NCI-H526 (cell line): Measurements from ENCODE around the gene PDCD5.
"Not testable (repeated sequence)": the region's sequence is repeated elsewhere in the genome, so short reads cannot be mapped to it uniquely, and the experiment has no call there.

ENCODE experiments used
- DNase-seq, 2 experiments: peaks; one replicate each; lab custom pipeline; 2025; lab: John Stamatoyannopoulos, UW

Gene PDCD5

DNA sequence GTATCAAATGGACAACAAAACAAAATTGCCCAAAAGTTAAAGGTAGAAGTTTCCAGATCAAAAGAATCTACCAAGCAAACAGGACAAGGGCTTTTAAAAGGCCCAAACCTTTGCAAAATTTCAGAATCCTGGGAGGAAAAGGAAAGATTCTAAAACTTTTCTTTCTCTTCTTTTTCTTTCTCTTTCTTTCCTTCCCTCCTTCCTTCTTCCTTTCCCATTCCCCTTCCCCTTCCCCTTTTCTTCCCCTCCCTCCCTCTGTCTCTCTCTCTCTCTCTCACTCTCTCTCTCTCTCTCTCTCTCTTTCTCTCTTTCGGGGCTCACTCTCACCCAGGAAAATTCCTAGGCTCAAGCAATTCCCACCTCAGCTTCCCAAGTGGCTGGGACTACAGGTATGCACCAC is 4.2 kb upstream of the PDCD5 start:
- DNase-seq: no peak

DNA sequence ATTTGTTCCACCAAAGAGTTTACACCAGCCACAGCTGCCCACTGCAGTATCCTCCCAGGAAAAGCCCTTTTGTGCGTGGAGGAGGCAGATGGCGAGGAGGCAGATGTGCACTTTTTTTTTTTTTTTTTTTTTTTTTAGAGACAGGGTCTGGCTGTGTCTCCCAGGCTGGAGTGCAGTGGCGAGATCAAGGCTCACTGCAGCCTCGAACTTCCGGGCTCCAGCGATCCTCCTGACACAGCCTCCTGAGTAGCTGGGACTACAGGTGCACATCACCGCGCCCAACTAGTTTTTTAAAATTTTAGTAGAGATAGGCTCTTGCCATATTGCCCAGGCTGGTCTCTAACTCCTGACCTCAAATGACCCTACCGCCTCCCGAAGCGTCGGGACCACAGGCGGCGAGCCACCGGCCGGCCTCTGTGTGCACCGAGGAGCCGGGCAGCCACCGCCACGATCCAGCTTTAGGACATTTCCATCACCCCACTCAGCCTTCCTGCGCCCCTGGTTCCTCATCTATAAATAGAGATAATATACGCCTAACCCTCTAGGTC is 563 bp upstream of the PDCD5 start:
- no peak for DNase-seq

DNA sequence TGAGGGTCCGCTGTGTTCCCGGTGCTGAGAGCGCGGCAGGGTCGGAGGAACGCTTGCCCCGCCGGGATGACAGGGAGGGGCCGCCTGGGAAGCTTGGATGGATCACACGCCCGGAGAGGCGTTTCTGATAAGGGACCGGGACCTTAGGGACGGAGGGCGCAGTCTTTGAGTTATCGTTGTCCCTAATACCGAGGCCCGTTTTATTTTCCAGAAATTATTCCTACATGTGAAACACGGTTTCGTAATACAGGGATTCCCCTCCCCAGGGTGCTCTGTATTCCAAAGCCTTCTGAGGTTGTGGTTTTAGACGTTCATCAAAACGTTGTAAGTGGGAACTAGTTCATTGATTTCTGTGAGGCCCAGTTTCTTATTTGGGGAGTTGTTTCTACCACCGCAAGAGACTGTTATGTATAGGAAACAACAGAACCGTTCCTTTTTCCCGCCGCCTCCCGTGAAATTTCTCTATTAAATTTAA is 752 bp downstream of the PDCD5 start:
- peak in 1 of 2 experiments; percentile 64 for DNase-seq

DNA sequence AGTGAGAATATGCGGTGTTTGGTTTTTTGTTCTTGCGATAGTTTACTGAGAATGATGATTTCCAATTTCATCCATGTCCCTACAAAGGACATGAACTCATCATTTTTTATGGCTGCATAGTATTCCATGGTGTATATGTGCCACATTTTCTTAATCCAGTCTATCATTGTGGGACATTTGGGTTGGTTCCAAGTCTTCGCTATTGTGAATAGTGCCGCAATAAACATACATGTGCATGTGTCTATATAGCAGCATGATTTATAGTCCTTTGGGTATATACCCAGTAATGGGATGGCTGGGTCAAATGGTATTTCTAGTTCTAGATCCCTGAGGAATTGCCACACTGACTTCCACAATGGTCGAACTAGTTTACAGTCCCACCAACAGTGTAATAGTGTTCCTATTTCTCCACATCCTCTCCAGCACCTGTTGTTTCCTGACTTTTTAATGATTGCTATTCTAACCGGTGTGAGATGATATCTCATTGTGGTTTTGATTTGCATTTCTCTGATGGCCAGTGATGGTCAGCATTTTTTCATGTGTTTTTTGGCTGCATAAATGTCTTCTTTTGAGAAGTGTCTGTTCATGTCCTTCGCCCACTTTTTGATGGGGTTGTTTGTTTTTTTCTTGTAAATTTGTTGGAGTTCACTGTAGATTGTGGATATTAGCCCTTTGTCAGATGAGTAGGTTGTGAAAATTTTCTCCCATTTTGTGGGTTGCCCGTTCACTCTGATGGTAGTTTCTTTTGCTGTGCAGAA is 6.9 kb downstream of the PDCD5 start:
- not testable (repeated sequence) for DNase-seq

DNA sequence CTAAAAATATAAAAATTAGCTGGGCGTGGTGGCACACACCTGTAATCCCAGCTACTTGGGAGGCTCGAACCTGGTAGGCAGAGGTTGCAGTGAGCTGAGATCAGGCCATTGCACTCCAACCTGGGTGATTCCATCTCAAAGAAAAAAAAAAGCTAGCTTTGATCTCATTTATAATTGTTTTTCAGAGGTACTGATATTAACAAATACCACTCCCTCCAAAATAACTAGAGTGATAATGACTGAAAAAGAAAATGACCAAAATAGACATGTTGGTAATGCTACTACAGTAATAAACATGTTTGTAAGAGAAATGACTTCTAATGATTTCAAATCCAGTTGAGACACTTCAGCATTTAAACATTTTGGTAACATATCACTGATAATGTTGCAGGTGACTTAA is 13.0 kb downstream of the PDCD5 start:
- DNase-seq: no peak

DNA sequence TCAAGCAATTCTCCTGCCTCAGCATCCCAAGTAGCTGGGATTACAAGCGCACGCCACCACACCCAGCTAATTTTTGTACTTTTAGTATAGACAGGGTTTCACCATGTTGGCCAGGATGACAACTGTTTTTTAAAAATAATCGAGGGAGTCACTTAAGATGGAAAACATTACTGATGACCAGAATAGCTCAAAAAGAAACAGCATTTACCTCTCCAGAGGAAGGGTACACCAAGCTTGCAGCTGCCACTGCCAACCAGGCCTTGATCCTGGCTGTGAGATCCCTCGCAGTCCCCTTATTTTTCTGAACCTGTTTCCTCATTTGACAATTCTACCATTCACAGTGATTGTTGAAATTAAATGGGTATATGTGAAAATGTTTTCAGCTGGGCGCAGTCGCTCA is 14.5 kb downstream of the PDCD5 start:
- no peak for DNase-seq

DNA sequence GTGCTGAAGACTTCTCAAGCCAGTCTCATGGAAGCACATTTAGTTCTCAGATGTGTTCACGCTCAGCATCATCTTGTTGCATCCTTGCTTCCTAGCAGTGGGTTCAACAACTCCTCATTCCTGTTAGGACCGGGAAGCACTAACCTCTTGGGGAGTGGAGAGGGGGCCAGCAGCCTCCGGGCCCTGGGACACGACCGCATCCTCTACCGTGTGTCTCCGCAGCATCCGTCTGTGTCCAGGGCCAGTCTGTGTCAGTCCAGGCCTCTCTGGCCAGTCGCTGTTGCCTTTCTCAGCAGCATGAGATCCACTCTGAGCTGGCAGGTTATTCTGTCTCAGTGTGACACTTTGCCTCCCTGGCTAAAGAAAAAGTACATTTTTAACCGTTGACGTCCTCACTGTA is 17.0 kb downstream of the PDCD5 start:
- no peak for DNase-seq

DNA sequence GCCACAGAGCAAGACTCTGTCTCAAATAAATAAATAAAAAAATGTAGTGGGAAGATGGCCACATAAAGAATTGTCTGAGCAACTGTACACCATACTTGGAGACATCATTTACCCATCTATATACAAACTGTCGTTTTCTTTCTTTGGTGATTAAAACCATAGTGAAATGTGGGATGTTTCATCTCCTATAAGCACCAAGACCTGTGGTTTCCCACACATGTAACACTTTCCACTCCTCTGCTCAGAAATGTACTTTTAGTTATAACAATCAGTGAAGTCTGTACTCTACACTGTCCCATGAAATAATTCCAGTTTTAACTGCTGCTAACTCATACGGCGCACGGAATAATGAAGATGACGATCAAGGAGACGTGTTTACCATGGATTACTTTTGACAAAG is 18.3 kb downstream of the PDCD5 start:
- DNase-seq: no peak

DNA sequence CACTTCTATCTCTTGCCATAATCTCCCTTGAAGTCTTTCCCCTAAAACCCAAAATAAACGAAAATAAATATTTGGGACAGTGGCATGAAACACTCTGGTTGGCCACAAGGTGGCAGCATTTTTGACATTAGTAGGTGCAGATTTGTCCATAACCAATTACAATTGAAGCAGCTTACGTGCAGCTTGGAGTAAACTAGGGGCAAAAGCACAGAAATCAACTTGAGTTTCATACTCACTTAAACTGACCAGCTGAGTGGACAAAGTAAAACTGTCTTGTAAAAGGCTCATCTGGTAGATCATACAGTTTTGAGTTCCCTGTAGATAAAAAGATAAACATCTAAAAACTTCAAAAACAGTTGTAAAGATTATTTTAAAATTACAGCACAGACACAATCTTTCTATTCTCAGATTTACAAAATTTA is 18.8 kb downstream of the PDCD5 start:
- peak; percentile 57 to 77 for DNase-seq

DNA sequence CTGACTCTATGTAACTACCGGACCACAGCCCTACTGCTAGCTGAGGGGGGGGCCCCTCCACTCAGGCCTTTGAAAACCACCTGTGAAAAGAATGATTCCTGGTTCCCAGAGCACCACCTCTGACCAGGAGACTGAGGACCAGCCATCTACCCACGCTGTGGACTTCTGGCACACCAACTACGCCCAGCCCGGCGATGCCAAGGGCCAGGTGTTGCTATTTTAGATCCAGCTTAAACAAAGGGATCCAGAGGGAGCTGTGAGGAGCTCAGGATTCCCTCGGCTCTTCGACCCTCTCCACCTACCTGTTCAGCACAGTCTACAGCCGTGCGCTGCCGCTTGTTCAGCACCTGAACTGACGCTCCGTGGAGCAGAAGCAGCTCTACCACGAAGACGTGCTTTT is 23.0 kb downstream of the PDCD5 start:
- no peak for DNase-seq

DNA sequence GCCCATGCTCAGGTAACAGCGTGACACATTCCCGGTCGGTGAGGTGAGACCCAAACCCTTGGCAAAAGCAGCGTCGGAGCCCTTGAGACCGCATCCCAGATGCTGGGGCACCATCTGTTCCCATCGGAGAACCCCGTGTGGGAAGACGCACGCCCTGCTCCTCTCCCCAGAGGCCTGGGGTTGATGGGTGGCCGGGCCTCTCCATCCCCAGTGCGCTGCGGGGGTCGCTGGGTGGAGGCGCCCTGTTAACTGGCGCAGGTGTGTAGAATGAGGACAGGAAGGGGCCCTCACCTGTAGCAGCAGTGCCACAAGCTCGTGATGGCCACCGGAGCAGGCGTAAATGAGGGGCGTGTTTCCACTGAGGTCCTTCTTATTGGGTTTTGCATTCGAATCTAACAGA is 24.6 kb downstream of the PDCD5 start:
- DNase-seq: no peak

DNA sequence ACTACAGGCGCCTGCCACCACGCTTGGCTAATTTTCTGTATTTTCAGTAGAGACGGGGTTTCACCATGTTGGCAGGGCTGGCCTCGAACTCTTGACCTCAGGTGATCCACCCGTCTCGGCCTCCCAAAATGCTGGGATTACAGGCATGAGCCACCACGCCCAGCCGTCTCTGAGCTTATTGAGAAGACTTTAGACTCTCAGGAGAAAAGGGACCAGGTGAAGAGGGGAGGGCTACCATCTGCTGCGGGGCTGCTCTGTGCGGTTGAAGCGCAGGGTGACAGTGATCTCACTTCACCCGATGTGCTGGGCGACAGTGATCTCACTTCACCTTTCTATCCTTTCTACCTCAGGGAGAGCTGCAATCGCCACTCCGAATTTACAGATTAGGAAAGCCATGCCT is 25.3 kb downstream of the PDCD5 start:
- DNase-seq: no peak

DNA sequence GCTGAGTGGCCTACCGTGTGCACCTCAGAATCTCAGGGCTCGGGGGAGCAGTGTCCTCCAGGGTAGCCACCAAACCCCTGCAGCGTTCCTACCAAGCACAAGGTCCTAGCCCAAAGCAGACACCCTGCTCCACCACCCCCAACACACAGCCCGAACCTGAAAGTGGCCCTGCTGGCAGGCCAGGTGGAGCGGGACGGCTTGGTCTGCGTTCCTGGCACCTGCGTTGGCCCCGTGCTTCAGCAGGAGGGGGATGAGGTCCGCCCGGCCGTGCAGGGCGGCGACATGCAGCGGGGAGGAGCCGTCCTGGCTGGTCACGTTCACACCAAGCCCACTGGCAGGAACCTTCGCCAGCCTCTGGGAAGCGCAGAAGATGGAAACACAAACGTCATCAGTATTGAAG is 26.5 kb downstream of the PDCD5 start:
- DNase-seq: no peak

DNA sequence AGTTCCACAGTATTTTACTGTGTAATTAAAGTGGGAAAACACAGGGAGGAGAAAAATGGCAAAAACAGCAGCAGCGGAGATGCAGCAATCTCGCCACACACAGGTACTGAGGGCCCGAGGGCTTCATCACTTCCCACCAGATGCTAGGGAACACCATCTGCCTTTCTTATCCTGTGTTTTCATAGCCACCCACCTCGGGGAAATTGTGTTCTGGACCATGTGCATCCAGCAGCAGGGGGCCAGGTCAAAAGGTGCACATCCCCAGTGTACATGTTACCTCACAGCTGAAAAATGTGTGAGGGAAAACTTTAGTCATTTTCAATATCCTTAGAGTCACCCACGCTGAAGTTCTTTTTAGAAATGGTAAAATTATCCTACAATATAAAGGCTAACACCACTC is 30.2 kb downstream of the PDCD5 start:
- DNase-seq: no peak

DNA sequence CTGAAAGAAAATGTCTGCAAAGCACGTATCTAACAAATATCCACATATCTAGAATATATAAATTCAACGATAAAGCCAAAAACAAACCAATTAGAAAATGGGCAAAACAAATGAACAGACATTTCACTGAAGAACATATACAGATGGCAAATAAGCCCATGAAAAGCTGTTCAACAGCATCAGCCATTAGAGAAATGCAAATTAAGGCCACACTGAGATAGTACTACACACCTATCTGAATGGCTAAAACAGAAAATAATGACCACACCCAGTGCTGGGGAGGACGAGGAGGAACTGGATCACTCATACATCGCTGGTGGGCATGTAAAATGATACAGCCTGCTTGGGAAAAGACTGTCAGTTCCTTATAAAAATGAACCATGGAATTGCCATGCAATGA is 32.0 kb downstream of the PDCD5 start:
- no peak for DNase-seq

DNA sequence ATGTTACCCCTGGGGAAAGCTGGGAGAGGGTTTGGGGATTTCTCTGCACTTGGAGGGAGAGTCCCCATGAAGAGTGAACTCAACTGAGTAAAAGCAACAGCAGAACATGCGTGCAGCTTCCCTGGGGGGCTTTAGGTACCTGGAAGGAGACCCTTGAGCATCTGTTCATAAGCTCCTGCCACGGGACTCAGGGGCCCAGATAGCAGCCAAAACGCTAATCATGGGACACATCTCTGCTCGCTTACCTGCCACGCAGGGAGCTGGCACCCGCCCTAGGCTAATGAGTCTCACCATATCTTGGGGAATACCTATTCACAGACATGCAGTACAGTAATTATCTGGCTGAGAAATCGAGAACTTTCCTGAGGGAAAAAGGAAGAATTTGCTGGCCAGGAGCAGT is 33.9 kb downstream of the PDCD5 start:
- no peak for DNase-seq

DNA sequence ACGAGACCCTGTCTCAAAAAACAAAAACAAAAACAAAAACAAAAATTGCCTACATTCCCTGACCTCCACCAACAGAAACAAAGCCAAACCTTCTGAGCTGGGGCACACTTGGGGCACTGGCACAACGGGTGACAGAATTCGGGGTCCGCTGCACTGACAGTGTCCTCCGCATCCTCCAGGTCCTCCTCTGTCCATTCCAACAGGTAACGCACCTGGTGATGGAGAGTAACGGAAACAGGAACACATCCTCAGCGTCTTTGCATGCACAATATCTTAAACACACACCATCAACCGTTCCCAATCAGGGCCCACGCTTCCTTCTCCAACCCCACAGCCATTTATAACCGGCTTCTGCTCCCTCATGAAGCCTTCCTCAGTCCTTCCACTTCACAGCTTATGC is 34.6 kb downstream of the PDCD5 start:
- no peak for DNase-seq

DNA sequence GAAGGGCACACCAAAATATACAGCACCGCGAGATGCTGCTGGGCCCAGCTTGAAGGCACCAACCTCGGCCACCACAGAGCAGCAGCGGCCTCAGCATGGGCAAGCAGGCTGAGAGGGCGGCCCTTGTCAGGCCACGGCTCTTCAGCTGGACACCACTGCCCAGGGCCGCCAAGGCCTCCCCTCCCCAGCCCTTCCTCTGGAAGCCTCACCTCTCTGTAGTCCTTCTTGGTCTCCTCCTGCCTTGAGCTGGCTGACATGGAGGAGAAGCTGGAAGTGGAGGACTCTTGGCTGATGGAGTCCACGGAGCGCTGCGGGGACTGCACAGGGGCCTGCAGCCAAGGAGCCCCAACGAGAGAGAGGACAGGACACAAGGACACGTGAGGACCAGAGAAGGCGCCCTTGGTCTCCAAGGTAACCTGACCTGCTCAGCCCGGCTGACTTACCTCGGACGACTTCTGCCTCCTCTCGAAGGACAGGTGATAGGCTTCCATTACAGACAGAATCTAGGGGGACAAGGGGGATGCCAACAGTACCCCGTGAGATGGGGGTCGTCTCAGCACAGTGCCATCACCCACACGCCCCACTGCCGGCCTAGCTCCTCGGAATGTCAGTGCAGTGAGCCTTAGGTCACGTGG is 38.2 kb downstream of the PDCD5 start:
- no peak for DNase-seq

DNA sequence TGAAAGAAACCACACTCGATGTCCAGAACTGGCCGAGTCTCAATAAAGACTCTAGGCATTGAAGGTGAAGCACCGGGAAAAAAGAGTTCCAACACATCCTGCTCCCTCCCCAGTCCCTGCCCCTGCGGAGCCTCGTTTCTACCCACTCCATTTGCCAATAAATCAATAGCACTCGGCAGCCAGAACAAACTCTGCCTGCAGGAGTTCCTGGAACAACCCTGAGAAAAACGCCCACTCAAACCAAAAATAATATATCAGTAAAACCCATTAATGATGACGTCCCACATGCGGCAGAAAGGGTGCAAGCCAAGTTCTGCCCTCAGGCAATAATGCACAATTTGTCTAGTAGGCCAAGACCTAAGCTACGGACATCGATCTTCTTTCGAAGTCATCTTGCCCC is 41.0 kb downstream of the PDCD5 start:
- no peak for DNase-seq

DNA sequence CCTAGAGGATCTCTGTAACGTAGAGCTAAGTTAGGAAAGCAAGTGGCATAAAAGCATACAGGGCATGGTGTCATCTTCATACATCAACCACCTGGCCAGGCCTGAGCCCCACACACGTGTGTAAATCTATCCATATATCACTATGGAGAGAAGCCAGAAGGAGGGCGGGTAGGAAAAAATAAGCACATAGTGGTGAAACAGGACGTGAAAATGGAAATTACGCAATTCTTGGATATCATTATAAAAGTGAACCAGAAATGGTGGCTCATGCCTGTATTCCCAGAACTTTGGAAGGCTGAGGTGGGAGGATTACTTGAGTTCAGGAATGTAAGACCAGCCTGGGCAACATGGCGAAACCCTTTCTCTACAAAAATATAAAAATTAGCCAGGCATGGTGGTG is 43.4 kb downstream of the PDCD5 start:
- no peak for DNase-seq

DNA sequence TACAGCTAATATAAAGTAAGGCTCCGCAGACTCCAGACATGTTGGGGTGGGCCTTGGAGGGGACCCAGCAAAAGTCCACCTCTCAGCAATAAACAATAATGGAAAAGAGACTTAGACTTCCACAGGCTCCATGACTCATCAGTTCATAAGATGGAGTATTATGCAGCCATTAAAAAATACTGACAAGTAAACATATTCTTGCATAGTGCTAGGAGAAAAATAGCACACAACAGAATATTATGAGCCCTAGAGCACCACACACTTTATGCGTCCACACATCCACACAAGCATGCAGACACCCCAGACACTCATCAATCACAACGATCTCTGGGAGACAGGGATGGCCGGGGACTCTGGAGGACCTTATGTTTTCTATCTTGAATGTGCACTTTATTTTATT is 46.0 kb downstream of the PDCD5 start:
- no peak for DNase-seq

DNA sequence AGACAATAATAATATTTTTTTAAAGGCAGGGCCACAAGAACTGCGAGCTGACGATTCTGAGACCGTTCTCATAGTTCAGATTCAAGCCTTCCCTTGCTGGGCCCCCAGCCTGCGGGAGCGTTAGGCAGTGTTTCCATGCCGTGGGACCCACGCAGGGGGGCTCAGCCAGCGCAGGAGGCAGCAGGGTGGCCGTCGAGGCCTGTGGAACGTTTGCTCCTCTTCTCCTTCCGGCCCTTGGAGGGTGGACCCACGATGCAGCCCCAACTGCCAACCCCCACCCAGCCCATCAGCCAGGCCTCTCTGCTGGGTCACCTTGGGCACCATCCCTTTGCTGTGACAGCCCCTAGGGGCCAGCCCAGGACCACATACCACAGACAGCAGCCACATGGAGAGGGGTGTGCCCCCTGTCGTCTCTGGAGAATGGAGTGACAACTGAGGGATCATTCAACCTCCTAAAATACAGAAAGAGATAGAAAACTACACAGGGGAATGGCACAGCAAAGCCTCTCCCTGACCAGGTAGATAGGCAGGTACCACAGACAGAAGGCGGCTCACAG is 46.8 kb downstream of the PDCD5 start:
- DNase-seq: no peak

DNA sequence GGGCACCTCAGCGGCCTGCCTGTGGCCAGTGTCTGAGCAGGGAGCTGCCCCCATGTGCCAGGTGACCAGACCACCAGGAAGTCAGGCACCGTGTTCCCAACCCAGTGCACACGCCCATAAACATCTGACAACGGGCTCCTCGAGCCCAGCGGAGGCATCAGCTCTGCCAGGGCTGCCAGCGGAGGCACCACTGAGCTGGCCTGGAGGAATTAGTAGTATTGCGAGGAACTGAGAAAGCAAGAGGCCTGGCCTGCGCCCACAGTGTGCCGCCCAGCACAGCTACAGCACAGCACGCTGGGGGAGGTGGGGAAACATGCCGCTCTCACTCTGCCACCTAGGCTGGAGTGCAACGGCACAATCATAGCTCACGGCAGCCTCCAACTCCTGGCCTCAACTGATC is 49.3 kb downstream of the PDCD5 start:
- no peak for DNase-seq
